Vagina (tissue), 2 donors: Measurements from ENCODE around the gene TMEM163. TPM values are rescaled to one million over a fixed set of nuclear protein-coding genes. Genes with fewer than 3 reads are reported as not detected.

Experiments used
- DNase-seq, 2 donors: peaks; one replicate each; pipeline ENCODE4 v3.0.0-alpha.2; 2017; ENCODE audit errors: extremely low spot score in 2 of 2
- H3K27ac ChIP-seq: fragments of 200-600 bp; sonication (generic); one replicate; pipeline ENCODE4 v1.5.1; 2019
- H3K27me3 ChIP-seq: fragments of 200-600 bp; sonication (generic); one replicate; pipeline ENCODE4 v1.5.1; 2019
- H3K36me3 ChIP-seq, 2 donors: fragments of 200-600 bp; sonication (generic); one replicate each; pipeline ENCODE4 v1.5.1; 2017 to 2019
- H3K4me1 ChIP-seq: fragments of 200-600 bp; sonication (generic); one replicate; pipeline ENCODE4 v1.5.1; 2019
- H3K4me3 ChIP-seq, 2 donors: fragments of 200-600 bp; sonication (generic); 1 replicate in 1 of 2; 2 replicates in 1 of 2; pipeline ENCODE4 v1.5.1; 2016 to 2019
- H3K9me3 ChIP-seq: fragments of 200-600 bp; sonication (generic); one replicate; pipeline ENCODE4 v1.5.1; 2019
- POLR2A ChIP-seq, 2 donors: fragments of 450-650 bp; IDR thresholded peaks; one replicate each; pipeline ENCODE4 v1.6.1; 2017; ENCODE audit warnings: antibody characterized with exemption in 2 of 2, mild to moderate bottlenecking in 2 of 2, moderate library complexity in 2 of 2
- POLR2AphosphoS5 ChIP-seq, 2 donors: sonication (generic); formaldehyde crosslinking; IDR thresholded peaks; one replicate each; pipeline ENCODE4 v1.9.0; 2017; ENCODE audit warnings: antibody characterized with exemption in 2 of 2, mild to moderate bottlenecking in 2 of 2, low read depth in 1 of 2; ENCODE audit not compliant: insufficient read depth in 1 of 2
- intact Hi-C: fragments of 100-400 bp; cut with DNase I; formaldehyde crosslinking; loops from one replicate; pipeline ENCODE4 v1.15.1; 2023
- total RNA-seq: library from RNA; depleted of rRNA; stranded (reverse); fragments of >200 nt; gene quantifications from one replicate; pipeline ENCODE4 v1.2.3, GENCODE V29; 2016
- TF ChIP-seq, protein P1 (sequence below), 3 experiments: fragments of 450-650 bp in 2 of 3; fragments of 200-600 bp in 1 of 3; sonication (generic) in 1 of 3; IDR thresholded peaks; one replicate each; pipeline ENCODE4 v1.5.1; 2017 to 2019; ENCODE audit warnings: antibody characterized with exemption in 3 of 3, mild to moderate bottlenecking in 2 of 3, moderate library complexity in 2 of 3

The TMEM163 gene
- total RNA-seq, 1 donor from 2014 or later = not detected

DNA sequence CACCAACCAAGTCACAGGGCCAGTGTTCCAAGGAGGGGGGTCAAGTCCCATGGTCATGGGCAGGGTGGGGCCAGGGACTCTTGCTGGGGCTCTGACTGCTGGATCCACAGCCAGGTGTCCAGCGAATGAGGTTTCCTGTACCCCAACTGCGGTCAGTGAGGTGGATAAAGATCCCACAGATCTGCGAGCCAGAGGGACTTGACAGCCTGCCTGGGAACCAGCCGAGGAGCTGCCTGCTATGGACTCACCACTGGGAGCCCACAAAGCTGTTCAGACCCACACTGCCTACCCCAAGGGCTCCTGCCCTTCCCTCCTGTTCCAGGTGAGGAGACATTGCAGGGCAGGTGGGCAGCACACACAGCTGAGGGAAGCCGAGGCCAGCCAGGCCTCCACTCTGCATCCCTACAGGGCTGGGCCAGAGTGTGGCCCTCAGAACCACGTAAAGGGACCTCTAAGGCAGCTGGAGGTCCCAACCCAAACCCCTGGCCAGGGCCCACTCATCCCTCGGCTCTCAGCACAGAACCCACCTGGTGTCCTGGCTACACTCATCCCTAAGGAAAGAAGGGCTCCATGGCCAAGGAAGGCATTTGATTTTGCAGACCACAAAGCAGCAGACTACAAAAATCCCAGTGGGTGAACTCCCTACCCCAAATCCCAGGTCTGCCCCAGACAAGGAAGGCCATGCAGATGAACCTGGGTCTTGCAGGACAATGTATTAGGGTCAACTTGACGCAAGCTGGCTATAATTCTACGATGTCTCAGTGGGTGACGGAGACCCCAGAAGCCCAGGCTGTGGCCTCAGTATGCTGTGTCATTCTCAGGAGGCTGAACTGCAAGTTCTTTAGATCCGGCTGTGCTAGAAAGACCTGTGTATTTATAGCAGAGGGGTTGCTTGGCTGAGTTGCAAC is 255.8 kb downstream of the TMEM163 start:
- Histone ChIP-seq H3K4me1 (no peaks in the 10 kb centered on the region), H3K27me3 (no peaks in the 10 kb centered on the region), H3K36me3 (no peaks in the 10 kb centered on the region), H3K9me3 (no peaks in the 10 kb centered on the region), H3K27ac (no peak overlapping the region), H3K4me3 (no peak overlapping the region)
- TF ChIP-seq, protein P1, sequence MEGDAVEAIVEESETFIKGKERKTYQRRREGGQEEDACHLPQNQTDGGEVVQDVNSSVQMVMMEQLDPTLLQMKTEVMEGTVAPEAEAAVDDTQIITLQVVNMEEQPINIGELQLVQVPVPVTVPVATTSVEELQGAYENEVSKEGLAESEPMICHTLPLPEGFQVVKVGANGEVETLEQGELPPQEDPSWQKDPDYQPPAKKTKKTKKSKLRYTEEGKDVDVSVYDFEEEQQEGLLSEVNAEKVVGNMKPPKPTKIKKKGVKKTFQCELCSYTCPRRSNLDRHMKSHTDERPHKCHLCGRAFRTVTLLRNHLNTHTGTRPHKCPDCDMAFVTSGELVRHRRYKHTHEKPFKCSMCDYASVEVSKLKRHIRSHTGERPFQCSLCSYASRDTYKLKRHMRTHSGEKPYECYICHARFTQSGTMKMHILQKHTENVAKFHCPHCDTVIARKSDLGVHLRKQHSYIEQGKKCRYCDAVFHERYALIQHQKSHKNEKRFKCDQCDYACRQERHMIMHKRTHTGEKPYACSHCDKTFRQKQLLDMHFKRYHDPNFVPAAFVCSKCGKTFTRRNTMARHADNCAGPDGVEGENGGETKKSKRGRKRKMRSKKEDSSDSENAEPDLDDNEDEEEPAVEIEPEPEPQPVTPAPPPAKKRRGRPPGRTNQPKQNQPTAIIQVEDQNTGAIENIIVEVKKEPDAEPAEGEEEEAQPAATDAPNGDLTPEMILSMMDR (IDR thresholded peaks at IDR 0.05) = no peak
- no peak for TF ChIP-seq POLR2AphosphoS5 (IDR thresholded peaks at IDR 0.05; ENCODE audit: insufficient read depth in 1 of 2, low read depth in 1 of 2)
- TF ChIP-seq POLR2A (IDR thresholded peaks at IDR 0.05) = no peak
- peak; percentile 72 to 78 for DNase-seq
- intact Hi-C loops = no loop called here

DNA sequence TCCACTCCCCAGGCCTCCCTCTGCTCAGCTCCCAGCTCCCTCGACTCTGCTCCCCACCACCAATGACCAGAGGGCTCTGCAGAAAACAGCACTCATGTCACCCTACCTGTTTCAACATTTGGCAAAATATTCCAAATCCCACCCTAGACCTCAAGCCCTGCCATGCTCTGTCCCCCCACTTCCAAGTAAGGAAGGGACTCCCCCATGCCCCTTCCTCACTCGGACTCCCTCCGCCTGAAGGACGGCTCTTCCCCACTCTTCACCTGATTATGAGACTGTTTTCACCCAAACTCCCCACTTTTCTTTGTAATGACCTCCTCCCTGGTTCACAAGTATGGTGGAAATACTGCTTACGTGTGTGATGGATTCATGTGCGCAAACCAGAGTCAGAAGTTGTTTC is 256.5 kb downstream of the TMEM163 start:
- H3K27ac ChIP-seq = no peak overlapping the region
- intact Hi-C loops = no loop called here
- H3K27me3 ChIP-seq = no peaks in the 10 kb centered on the region
- DNase-seq = peak; percentile 67 to 70
- TF ChIP-seq POLR2A (IDR thresholded peaks at IDR 0.05) = no peak
- TF ChIP-seq POLR2AphosphoS5 (IDR thresholded peaks at IDR 0.05; ENCODE audit: insufficient read depth in 1 of 2, low read depth in 1 of 2) = no peak
- TF ChIP-seq, protein P1 (IDR thresholded peaks at IDR 0.05) = no peak
- no peak overlapping the region for H3K4me3 ChIP-seq
- H3K9me3 ChIP-seq = no peaks in the 10 kb centered on the region
- no peaks in the 10 kb centered on the region for H3K36me3 ChIP-seq
- no peaks in the 10 kb centered on the region for H3K4me1 ChIP-seq

DNA sequence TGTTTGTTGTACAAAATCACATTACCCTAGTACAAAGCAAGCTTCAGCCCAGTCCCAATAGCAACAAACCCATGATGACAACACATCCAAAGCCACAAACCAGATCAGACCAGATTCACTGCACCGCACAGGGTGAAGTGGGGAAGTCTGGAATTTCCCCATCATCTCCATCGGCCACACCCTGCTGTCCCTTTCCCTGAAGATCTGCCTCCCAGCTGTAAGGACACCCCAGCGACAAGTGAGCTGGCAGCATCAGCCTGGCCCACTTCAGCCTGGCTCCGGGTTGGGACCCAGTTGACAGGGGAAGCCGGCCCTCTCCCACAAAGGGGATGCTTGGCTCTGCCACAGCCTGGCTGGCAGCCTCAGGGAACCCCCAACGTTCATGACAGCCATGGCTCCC is 257.3 kb downstream of the TMEM163 start:
- H3K36me3 ChIP-seq = no peaks in the 10 kb centered on the region
- TF ChIP-seq POLR2A (IDR thresholded peaks at IDR 0.05) = no peak
- TF ChIP-seq, protein P1 (IDR thresholded peaks at IDR 0.05) = no peak
- no peak for TF ChIP-seq POLR2AphosphoS5 (IDR thresholded peaks at IDR 0.05; ENCODE audit: insufficient read depth in 1 of 2, low read depth in 1 of 2)
- intact Hi-C loops = no loop called here

DNA sequence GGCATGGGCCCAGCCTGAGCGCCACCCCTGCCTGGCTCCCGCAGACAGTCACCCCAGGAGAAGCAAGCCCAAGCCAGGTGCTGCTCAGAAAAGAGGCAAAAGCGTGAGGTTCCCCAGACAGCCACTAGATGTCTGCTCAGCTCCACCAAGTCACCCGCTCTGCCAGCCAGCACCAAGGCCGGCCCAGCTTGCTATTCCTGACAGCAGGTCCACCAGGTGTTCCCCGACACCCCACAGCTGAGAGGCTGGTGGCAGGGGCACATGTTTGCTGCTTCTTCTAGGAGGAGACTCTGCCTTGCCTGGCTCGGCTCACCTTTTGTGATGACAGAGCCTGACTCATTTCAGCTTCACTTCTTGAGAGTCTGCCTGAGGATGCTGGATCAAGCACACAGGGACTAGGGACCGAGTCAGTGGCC is 258.2 kb downstream of the TMEM163 start:
- Histone ChIP-seq H3K9me3 (no peaks in the 10 kb centered on the region), H3K36me3 (no peaks in the 10 kb centered on the region), H3K4me3 (no peak overlapping the region), H3K27ac (no peak overlapping the region), H3K4me1 (no peaks in the 10 kb centered on the region), H3K27me3 (no peaks in the 10 kb centered on the region)
- DNase-seq = no peak
- intact Hi-C loops = no loop called here
- no peak for TF ChIP-seq POLR2A (IDR thresholded peaks at IDR 0.05)
- TF ChIP-seq, protein P1 (IDR thresholded peaks at IDR 0.05) = peak in 1 of 3 experiments; percentile 17
- no peak for TF ChIP-seq POLR2AphosphoS5 (IDR thresholded peaks at IDR 0.05; ENCODE audit: insufficient read depth in 1 of 2, low read depth in 1 of 2)

More for the DNA sequence above, 257.3 kb downstream of the TMEM163 start:
- no peaks in the 10 kb centered on the region for H3K27me3 ChIP-seq
- DNase-seq = no peak
- H3K27ac ChIP-seq = no peak overlapping the region
- no peak overlapping the region for H3K4me3 ChIP-seq
- H3K9me3 ChIP-seq = no peaks in the 10 kb centered on the region
- H3K4me1 ChIP-seq = no peaks in the 10 kb centered on the region
